Activated naive CD8-positive, alpha-beta T cell (primary cell): Measurements from ENCODE around the gene MED13L.
A peak's percentile ranks its signal among the peaks of the same experiment; 100 is the strongest.

Source experiments
- H3K27ac Mint-ChIP-seq: one replicate; pipeline ENCODE4 v1.8.0; 2021; ENCODE audit warnings: mixed read lengths
- H3K27me3 Mint-ChIP-seq: one replicate; pipeline ENCODE4 v1.8.0; 2021; ENCODE audit warnings: mixed read lengths
- H3K36me3 Mint-ChIP-seq: one replicate; pipeline ENCODE4 v1.8.0; 2021; ENCODE audit warnings: mixed read lengths
- H3K4me1 Mint-ChIP-seq: one replicate; pipeline ENCODE4 v1.8.0; 2021; ENCODE audit warnings: low read depth, mixed read lengths
- H3K4me3 Mint-ChIP-seq: one replicate; pipeline ENCODE4 v1.8.0; 2021; ENCODE audit warnings: mild to moderate bottlenecking, mixed read lengths
- H3K9me3 Mint-ChIP-seq: one replicate; pipeline ENCODE4 v1.8.0; 2021; ENCODE audit warnings: low read depth, mixed read lengths

The MED13L gene

GRCh38 chr12:116313194-116313927, 35.9 kb upstream of the MED13L start:
- Mint-ChIP-seq H3K27ac (no peak overlapping the region), H3K36me3 (peaks cover 7% of the 10 kb centered on the region), H3K27me3 (no peaks in the 10 kb centered on the region), H3K4me1 (peaks cover 1% of the 10 kb centered on the region), H3K9me3 (peaks cover 9% of the 10 kb centered on the region), H3K4me3 (no peak overlapping the region)

- peaks cover 9% of the 10 kb centered on the region for H3K9me3 Mint-ChIP-seq
- no peaks in the 10 kb centered on the region for H3K4me1 Mint-ChIP-seq
- H3K36me3 Mint-ChIP-seq = peaks cover 7% of the 10 kb centered on the region
- no peaks in the 10 kb centered on the region for H3K27me3 Mint-ChIP-seq
- H3K4me3 Mint-ChIP-seq = no peak overlapping the region
- H3K27ac Mint-ChIP-seq = no peak overlapping the region
Observed at GRCh38 chr12:116310082-116310481, 32.6 kb upstream of the MED13L start.

- Mint-ChIP-seq H3K9me3 (peaks cover 9% of the 10 kb centered on the region), H3K4me1 (no peaks in the 10 kb centered on the region), H3K4me3 (no peak overlapping the region), H3K27me3 (no peaks in the 10 kb centered on the region), H3K36me3 (peaks cover 7% of the 10 kb centered on the region), H3K27ac (no peak overlapping the region)
Observed at GRCh38 chr12:116309343-116309742, 31.9 kb upstream of the MED13L start.

DNA sequence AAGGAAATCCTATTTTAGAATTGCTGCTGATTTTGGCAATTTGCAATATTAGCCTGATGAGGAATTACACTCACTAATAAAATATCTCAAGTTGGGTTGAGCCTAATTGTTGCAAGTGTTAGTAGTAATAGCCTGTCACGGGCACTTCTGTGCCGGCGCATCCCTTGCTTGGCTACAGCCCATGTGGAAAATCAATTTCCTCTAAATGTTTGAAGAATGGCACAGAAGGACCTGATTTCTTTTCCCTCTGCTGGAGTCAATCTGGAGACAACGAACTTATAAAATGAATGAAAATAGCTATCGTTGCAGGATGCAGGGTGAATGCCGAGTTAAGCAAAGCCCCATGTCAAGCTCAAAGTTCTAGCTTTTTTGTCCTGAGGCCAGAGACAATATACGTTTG, 31.2 kb upstream of the MED13L start:
- H3K36me3 Mint-ChIP-seq = peaks cover 7% of the 10 kb centered on the region
- peaks cover 9% of the 10 kb centered on the region for H3K9me3 Mint-ChIP-seq
- H3K27ac Mint-ChIP-seq = no peak overlapping the region
- H3K4me3 Mint-ChIP-seq = no peak overlapping the region
- no peaks in the 10 kb centered on the region for H3K4me1 Mint-ChIP-seq
- no peaks in the 10 kb centered on the region for H3K27me3 Mint-ChIP-seq

GRCh38 chr12:116306968-116307367, 29.5 kb upstream of the MED13L start:
- H3K4me3 Mint-ChIP-seq = no peak overlapping the region
- peaks cover 7% of the 10 kb centered on the region for H3K36me3 Mint-ChIP-seq
- peaks cover 9% of the 10 kb centered on the region for H3K9me3 Mint-ChIP-seq
- no peaks in the 10 kb centered on the region for H3K27me3 Mint-ChIP-seq
- no peak overlapping the region for H3K27ac Mint-ChIP-seq
- no peaks in the 10 kb centered on the region for H3K4me1 Mint-ChIP-seq

GRCh38 chr12:116306506-116306905, 29.0 kb upstream of the MED13L start:
- Mint-ChIP-seq H3K4me3 (no peak overlapping the region), H3K9me3 (peaks cover 9% of the 10 kb centered on the region), H3K36me3 (peaks cover 7% of the 10 kb centered on the region), H3K4me1 (no peaks in the 10 kb centered on the region), H3K27ac (no peak overlapping the region), H3K27me3 (no peaks in the 10 kb centered on the region)

GRCh38 chr12:116304621-116305020, 27.1 kb upstream of the MED13L start:
- Mint-ChIP-seq H3K36me3 (peaks cover 3% of the 10 kb centered on the region), H3K4me3 (no peak overlapping the region), H3K4me1 (no peaks in the 10 kb centered on the region), H3K27ac (no peak overlapping the region), H3K27me3 (no peaks in the 10 kb centered on the region), H3K9me3 (peaks cover 3% of the 10 kb centered on the region)

DNA sequence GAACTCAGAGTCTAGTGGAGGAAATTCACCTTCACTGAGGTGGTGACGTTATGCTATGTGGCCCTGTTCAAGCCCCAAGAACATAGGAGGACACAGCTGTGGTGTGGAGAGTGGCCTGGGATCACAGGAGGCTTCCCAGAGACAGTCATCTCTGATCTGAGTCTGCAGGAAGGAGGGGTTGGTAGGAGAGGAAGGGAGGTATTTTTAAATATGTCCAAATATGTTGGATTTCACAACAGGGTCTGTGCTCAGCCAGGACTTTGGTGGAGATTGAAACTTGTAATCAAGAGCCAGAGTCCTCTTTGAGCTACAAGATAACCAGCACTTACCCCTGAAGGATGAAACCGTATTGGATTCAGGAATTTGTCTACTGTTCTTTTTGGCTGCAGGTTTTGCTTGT, 26.4 kb upstream of the MED13L start:
- Mint-ChIP-seq H3K4me3 (no peak overlapping the region), H3K36me3 (no peaks in the 10 kb centered on the region), H3K27ac (no peak overlapping the region)

GRCh38 chr12:116303066-116303465, 25.6 kb upstream of the MED13L start:
- no peaks in the 10 kb centered on the region for H3K4me1 Mint-ChIP-seq

More for the DNA sequence above, 26.4 kb upstream of the MED13L start:
- Mint-ChIP-seq H3K27me3 (no peaks in the 10 kb centered on the region), H3K9me3 (no peaks in the 10 kb centered on the region), H3K4me1 (no peaks in the 10 kb centered on the region)

DNA sequence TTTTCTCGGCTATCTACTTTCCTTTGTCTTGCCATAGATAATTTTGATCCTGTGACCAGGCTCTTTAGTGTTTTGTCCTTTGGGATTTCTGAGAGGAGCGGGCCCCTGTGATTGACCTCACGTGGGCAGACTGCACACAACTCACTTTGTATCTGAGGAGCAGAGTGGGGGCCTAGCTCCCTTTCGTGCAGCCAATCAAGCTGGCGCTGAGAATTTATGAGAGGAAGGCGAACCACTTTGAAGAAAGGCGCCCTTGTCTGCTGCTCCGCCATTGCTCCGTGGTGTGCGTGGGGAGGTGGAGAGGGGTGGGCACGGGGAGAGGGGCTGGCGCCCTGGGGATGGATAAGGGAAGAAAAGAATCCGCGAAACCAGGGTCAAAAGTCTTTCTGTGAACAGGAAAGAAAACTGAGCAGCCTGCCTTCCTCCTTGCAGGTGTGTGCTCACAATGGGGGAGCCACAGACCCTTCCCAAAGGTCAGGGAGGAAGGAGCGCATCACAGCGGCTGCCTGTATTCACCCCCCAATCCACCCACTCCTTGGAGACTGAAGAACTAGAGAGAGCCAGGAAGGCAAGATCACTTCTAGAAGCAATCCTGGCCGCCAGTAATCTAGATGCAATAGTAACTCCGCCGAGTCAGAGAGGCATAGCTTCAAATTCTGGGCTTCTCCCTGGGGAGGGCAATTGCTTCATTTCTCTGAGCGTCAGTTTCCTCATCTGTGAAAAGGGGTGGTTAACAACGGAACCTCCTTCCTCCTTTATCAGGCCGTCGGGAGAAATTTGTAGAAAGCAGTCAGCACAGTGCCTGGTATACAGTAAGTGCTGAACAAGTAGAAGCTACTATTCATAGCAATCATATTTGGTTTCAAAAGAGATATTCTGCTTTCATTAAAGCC, 24.9 kb upstream of the MED13L start:
- Mint-ChIP-seq H3K9me3 (no peaks in the 10 kb centered on the region), H3K27me3 (no peaks in the 10 kb centered on the region), H3K4me3 (no peak overlapping the region), H3K4me1 (no peaks in the 10 kb centered on the region), H3K27ac (no peak overlapping the region), H3K36me3 (peaks cover under 1% of the 10 kb centered on the region)

More at GRCh38 chr12:116303066-116303465, 25.6 kb upstream of the MED13L start:
- Mint-ChIP-seq H3K27me3 (no peaks in the 10 kb centered on the region), H3K36me3 (no peaks in the 10 kb centered on the region), H3K27ac (no peak overlapping the region), H3K9me3 (no peaks in the 10 kb centered on the region), H3K4me3 (no peak overlapping the region)

DNA sequence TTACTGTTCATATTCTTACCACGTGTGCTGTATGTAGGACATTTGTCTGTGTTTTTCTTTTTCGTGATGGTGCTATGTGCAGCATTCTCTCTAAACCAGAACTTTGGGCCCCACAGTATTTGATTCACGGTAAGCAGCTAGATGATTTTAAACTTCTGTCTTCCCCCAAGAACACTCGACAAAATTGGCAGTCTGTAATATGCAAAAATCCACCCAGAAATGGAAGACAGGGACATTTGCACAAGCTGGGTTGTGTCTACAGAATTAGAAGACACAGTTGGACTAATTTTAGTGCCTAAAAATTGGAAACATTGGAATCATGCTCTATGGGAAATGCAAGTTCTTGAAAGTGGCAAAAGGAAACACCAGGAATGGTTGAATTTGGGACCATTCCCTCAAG, 24.1 kb upstream of the MED13L start:
- Mint-ChIP-seq H3K27ac (no peak overlapping the region), H3K27me3 (no peaks in the 10 kb centered on the region), H3K9me3 (no peaks in the 10 kb centered on the region), H3K36me3 (peaks cover 3% of the 10 kb centered on the region), H3K4me3 (no peak overlapping the region), H3K4me1 (no peaks in the 10 kb centered on the region)

DNA sequence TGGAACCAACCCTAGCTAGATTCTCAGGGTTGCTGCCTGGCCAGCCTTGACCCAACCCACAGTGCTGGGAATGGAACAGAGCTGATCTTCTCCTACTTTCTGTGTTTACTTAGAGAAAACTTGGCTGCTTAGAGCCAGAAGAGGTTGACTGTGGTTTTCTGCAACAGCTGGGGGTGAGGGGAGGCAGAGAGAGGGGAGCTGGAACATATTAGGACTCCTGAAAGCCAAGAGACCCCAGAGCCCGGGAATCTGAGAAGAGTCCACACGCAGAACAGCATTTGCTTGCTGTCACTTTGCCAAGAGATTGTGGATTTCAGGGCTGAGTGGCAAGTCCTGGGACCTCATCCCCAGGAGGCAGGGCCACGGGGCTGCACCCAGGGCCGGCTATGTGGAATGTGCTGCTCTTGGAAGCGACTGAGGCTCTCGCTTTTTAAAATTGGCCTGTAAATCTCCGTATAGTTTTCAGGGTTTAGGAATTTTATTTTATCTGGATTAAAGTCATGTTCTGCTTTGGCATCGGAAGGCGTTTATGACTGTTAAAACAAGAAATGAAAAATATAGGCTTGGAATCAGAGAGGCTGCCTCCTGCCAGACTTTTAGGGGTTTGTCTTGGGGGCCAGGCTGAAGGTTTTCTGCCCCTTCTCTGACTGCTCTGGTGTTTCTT, 22.3 kb upstream of the MED13L start:
- no peak overlapping the region for H3K4me3 Mint-ChIP-seq
- H3K4me1 Mint-ChIP-seq = no peaks in the 10 kb centered on the region
- no peaks in the 10 kb centered on the region for H3K27me3 Mint-ChIP-seq
- H3K9me3 Mint-ChIP-seq = no peaks in the 10 kb centered on the region
- H3K27ac Mint-ChIP-seq = no peak overlapping the region
- peaks cover 3% of the 10 kb centered on the region for H3K36me3 Mint-ChIP-seq

GRCh38 chr12:116299064-116299463, 21.6 kb upstream of the MED13L start:
- H3K27ac Mint-ChIP-seq = peak overlapping the region; percentile 29
- H3K9me3 Mint-ChIP-seq = no peaks in the 10 kb centered on the region
- H3K4me1 Mint-ChIP-seq = no peaks in the 10 kb centered on the region
- no peaks in the 10 kb centered on the region for H3K27me3 Mint-ChIP-seq
- H3K36me3 Mint-ChIP-seq = peaks cover 3% of the 10 kb centered on the region
- no peak overlapping the region for H3K4me3 Mint-ChIP-seq

GRCh38 chr12:116298578-116298977, 21.1 kb upstream of the MED13L start:
- Mint-ChIP-seq H3K4me1 (no peaks in the 10 kb centered on the region), H3K9me3 (no peaks in the 10 kb centered on the region), H3K4me3 (no peak overlapping the region), H3K36me3 (peaks cover 3% of the 10 kb centered on the region), H3K27me3 (no peaks in the 10 kb centered on the region), H3K27ac (no peak overlapping the region)

DNA sequence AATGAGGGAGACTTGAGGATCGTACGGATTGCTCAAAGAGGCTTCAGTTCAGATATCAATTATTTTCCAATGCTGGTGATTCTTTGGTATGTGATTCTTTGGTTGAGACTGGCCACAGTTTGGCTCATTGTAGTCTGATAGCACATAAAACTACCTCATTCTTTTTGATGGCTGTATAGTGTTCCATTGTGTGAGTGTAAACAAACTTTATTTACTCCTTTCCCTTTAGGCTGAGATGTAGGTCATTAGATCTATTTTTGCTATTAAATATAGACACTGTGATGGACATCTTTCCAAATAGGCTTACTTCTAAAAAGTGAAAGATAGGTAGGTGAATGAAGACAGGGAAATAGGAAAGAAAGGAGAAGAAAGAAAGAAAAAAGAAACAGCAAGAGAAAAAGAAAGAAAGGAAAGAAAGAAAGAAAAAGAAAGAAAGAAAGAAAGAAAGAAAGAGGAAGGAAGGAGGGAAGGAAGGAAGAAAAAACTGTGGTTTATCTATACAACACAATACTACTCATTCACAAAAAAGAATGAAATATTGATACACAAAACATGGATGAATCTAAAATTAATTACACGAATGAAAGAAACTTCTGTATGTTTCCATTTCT, 19.8 kb upstream of the MED13L start:
- Mint-ChIP-seq H3K36me3 (peaks cover 3% of the 10 kb centered on the region), H3K4me3 (no peak overlapping the region), H3K27me3 (no peaks in the 10 kb centered on the region), H3K4me1 (no peaks in the 10 kb centered on the region), H3K9me3 (no peaks in the 10 kb centered on the region), H3K27ac (no peak overlapping the region)
